Activated T-helper 17 cell treated with anti-CD3 and anti-CD28 coated beads, Interleukin-2, amount 50 U/mL, for 72 hours (primary cell): ENCODE measurements around the gene SCNN1B. TPM values are rescaled to one million over a fixed set of nuclear protein-coding genes. Genes with fewer than 3 reads are reported as not detected.
A peak's percentile ranks its signal among the peaks of the same experiment; 100 is the strongest.
"Not testable (repeated sequence)": the region's sequence is repeated elsewhere in the genome, so short reads cannot be mapped to it uniquely, and the experiment has no call there.

Source experiments
- ATAC-seq: fragments of 150-1000 bp; cut with Tn5 transposase; replicated peaks from 2 replicates; pipeline ENCODE4 v1.10.0; 2021; ENCODE audit warnings: mild to moderate bottlenecking, moderate library complexity
- H3K27ac Mint-ChIP-seq: one replicate; pipeline ENCODE4 v1.8.0; 2022; ENCODE audit warnings: mixed read lengths
- H3K27me3 Mint-ChIP-seq: one replicate; pipeline ENCODE4 v1.8.0; 2022; ENCODE audit warnings: mixed read lengths
- H3K36me3 Mint-ChIP-seq: one replicate; pipeline ENCODE4 v1.8.0; 2022; ENCODE audit warnings: low read depth, mild to moderate bottlenecking, mixed read lengths
- H3K4me1 Mint-ChIP-seq: one replicate; pipeline ENCODE4 v1.8.0; 2022; ENCODE audit warnings: mixed read lengths
- H3K4me3 Mint-ChIP-seq: one replicate; pipeline ENCODE4 v1.8.0; 2022; ENCODE audit warnings: mild to moderate bottlenecking, mixed read lengths
- H3K9me3 Mint-ChIP-seq: one replicate; pipeline ENCODE4 v1.8.0; 2022; ENCODE audit warnings: mixed read lengths
- total RNA-seq, 2 donors: library from RNA; stranded (reverse); gene quantifications; one replicate each; pipeline ENCODE4 v1.2.3, GENCODE V29; 2022

SCNN1B gene
- total RNA-seq, 2 donors from 2014 or later, result not detected

- no peak overlapping the region for H3K27ac Mint-ChIP-seq
- no peak for ATAC-seq
Observed at GRCh38 chr16:23367988-23368387, 65.9 kb downstream of the SCNN1B start.

GRCh38 chr16:23368469-23368868 is 66.4 kb downstream of the SCNN1B start:
- Mint-ChIP-seq H3K4me3 (no peak overlapping the region), H3K27ac (no peak overlapping the region), H3K4me1 (peaks cover 8% of the 10 kb centered on the region), H3K36me3 (no peaks in the 10 kb centered on the region), H3K9me3 (no peaks in the 10 kb centered on the region), H3K27me3 (peaks cover 8% of the 10 kb centered on the region)
- peak; percentile 55 for ATAC-seq

More at GRCh38 chr16:23367988-23368387, 65.9 kb downstream of the SCNN1B start:
- Mint-ChIP-seq H3K4me3 (no peak overlapping the region), H3K9me3 (no peaks in the 10 kb centered on the region), H3K27me3 (peaks cover 6% of the 10 kb centered on the region), H3K36me3 (no peaks in the 10 kb centered on the region), H3K4me1 (peaks cover 8% of the 10 kb centered on the region)

GRCh38 chr16:23369416-23369815 is 67.3 kb downstream of the SCNN1B start:
- H3K9me3 Mint-ChIP-seq, result no peaks in the 10 kb centered on the region
- H3K27ac Mint-ChIP-seq, result no peak overlapping the region
- peaks cover 10% of the 10 kb centered on the region for H3K27me3 Mint-ChIP-seq
- no peaks in the 10 kb centered on the region for H3K36me3 Mint-ChIP-seq
- peaks cover 8% of the 10 kb centered on the region for H3K4me1 Mint-ChIP-seq
- no peak overlapping the region for H3K4me3 Mint-ChIP-seq
- no peak for ATAC-seq

- no peak overlapping the region for H3K4me3 Mint-ChIP-seq
- H3K27me3 Mint-ChIP-seq, result peaks cover 10% of the 10 kb centered on the region
- H3K36me3 Mint-ChIP-seq, result no peaks in the 10 kb centered on the region
- H3K9me3 Mint-ChIP-seq, result no peaks in the 10 kb centered on the region
- no peak overlapping the region for H3K27ac Mint-ChIP-seq
- no peak for ATAC-seq
- no peaks in the 10 kb centered on the region for H3K4me1 Mint-ChIP-seq
Observed at GRCh38 chr16:23371368-23371767, 69.3 kb downstream of the SCNN1B start.

GRCh38 chr16:23373436-23374219 is 71.5 kb downstream of the SCNN1B start:
- peaks cover 10% of the 10 kb centered on the region for H3K27me3 Mint-ChIP-seq
- H3K4me1 Mint-ChIP-seq, result no peaks in the 10 kb centered on the region
- no peak overlapping the region for H3K4me3 Mint-ChIP-seq
- H3K36me3 Mint-ChIP-seq, result no peaks in the 10 kb centered on the region
- H3K9me3 Mint-ChIP-seq, result no peaks in the 10 kb centered on the region
- H3K27ac Mint-ChIP-seq, result no peak overlapping the region
- ATAC-seq, result no peak

- peaks cover 10% of the 10 kb centered on the region for H3K27me3 Mint-ChIP-seq
- no peaks in the 10 kb centered on the region for H3K4me1 Mint-ChIP-seq
- ATAC-seq, result no peak
- H3K36me3 Mint-ChIP-seq, result no peaks in the 10 kb centered on the region
- no peak overlapping the region for H3K27ac Mint-ChIP-seq
- H3K9me3 Mint-ChIP-seq, result no peaks in the 10 kb centered on the region
- no peak overlapping the region for H3K4me3 Mint-ChIP-seq
Observed at GRCh38 chr16:23374721-23375510, 72.8 kb downstream of the SCNN1B start.

GRCh38 chr16:23375643-23376042 is 73.5 kb downstream of the SCNN1B start:
- ATAC-seq, result no peak
- no peaks in the 10 kb centered on the region for H3K9me3 Mint-ChIP-seq
- H3K27ac Mint-ChIP-seq, result no peak overlapping the region
- no peak overlapping the region for H3K4me3 Mint-ChIP-seq
- peaks cover 6% of the 10 kb centered on the region for H3K27me3 Mint-ChIP-seq
- no peaks in the 10 kb centered on the region for H3K36me3 Mint-ChIP-seq
- H3K4me1 Mint-ChIP-seq, result no peaks in the 10 kb centered on the region

- Mint-ChIP-seq H3K27ac (no peak overlapping the region), H3K4me3 (no peak overlapping the region), H3K27me3 (peaks cover 5% of the 10 kb centered on the region), H3K36me3 (no peaks in the 10 kb centered on the region), H3K9me3 (no peaks in the 10 kb centered on the region), H3K4me1 (no peaks in the 10 kb centered on the region)
- ATAC-seq, result no peak
Observed at GRCh38 chr16:23377071-23377931, 75.2 kb downstream of the SCNN1B start.

- Mint-ChIP-seq H3K9me3 (no peaks in the 10 kb centered on the region), H3K27ac (no peak overlapping the region), H3K4me3 (no peak overlapping the region), H3K36me3 (no peaks in the 10 kb centered on the region), H3K4me1 (no peaks in the 10 kb centered on the region), H3K27me3 (peaks cover 4% of the 10 kb centered on the region)
- no peak for ATAC-seq
Observed at GRCh38 chr16:23378256-23378655, 76.2 kb downstream of the SCNN1B start.

GRCh38 chr16:23378921-23379320 is 76.8 kb downstream of the SCNN1B start:
- Mint-ChIP-seq H3K9me3 (no peaks in the 10 kb centered on the region), H3K27me3 (no peaks in the 10 kb centered on the region), H3K4me1 (no peaks in the 10 kb centered on the region), H3K27ac (no peak overlapping the region), H3K4me3 (no peak overlapping the region), H3K36me3 (no peaks in the 10 kb centered on the region)
- ATAC-seq, result no peak

- Mint-ChIP-seq H3K27ac (no peak overlapping the region), H3K27me3 (no peaks in the 10 kb centered on the region)
- no peak for ATAC-seq
Observed at GRCh38 chr16:23379707-23380106, 77.6 kb downstream of the SCNN1B start.

GRCh38 chr16:23380501-23380951 is 78.4 kb downstream of the SCNN1B start:
- no peak overlapping the region for H3K4me3 Mint-ChIP-seq
- H3K27me3 Mint-ChIP-seq, result no peaks in the 10 kb centered on the region
- H3K9me3 Mint-ChIP-seq, result no peaks in the 10 kb centered on the region
- H3K36me3 Mint-ChIP-seq, result no peaks in the 10 kb centered on the region
- no peak overlapping the region for H3K27ac Mint-ChIP-seq
- no peak for ATAC-seq
- H3K4me1 Mint-ChIP-seq, result no peaks in the 10 kb centered on the region

More at GRCh38 chr16:23379707-23380106, 77.6 kb downstream of the SCNN1B start:
- Mint-ChIP-seq H3K4me3 (no peak overlapping the region), H3K4me1 (no peaks in the 10 kb centered on the region), H3K36me3 (no peaks in the 10 kb centered on the region), H3K9me3 (no peaks in the 10 kb centered on the region)

GRCh38 chr16:23381702-23382101 is 79.6 kb downstream of the SCNN1B start:
- H3K27ac Mint-ChIP-seq, H3K27me3 Mint-ChIP-seq, H3K4me1 Mint-ChIP-seq, H3K4me3 Mint-ChIP-seq, ATAC-seq, H3K9me3 Mint-ChIP-seq, H3K36me3 Mint-ChIP-seq: not testable (repeated sequence)

GRCh38 chr16:23382279-23382678 is 80.2 kb downstream of the SCNN1B start:
- H3K9me3 Mint-ChIP-seq, result no peaks in the 10 kb centered on the region
- H3K27ac Mint-ChIP-seq, result no peak overlapping the region
- no peak overlapping the region for H3K4me3 Mint-ChIP-seq
- no peaks in the 10 kb centered on the region for H3K27me3 Mint-ChIP-seq
- H3K4me1 Mint-ChIP-seq, result no peaks in the 10 kb centered on the region
- no peaks in the 10 kb centered on the region for H3K36me3 Mint-ChIP-seq
- no peak for ATAC-seq
